GM12892 (cell line): Measurements from ENCODE around the gene GABARAP.

Experiments
- DNase-seq: peaks from one replicate; pipeline ENCODE4 v3.0.0; 2011; ENCODE audit not compliant: insufficient read length
- FAIRE-seq: peaks from 2 replicates; lab custom pipeline; 2011; peaks lifted over from hg19 to GRCh38; lab: Jason Lieb, UNC
- POLR2A ChIP-seq: IDR thresholded peaks from 2 replicates; pipeline ENCODE4 v1.6.1; 2011; ENCODE audit warnings: low read depth, low read length, control low read depth
- POLR2AphosphoS5 ChIP-seq: IDR thresholded peaks from 2 replicates; pipeline ENCODE4 v1.6.1; 2011; ENCODE audit warnings: low read depth, low read length, control low read depth
- TAF1 ChIP-seq: IDR thresholded peaks from 2 replicates; pipeline ENCODE4 v1.6.1; 2011; ENCODE audit warnings: low read depth, mild to moderate bottlenecking, control low read depth, low read length, borderline replicate concordance

GABARAP gene

GRCh38 chr17:7280519-7281073, 38.3 kb upstream of the GABARAP start:
- DNase-seq (peak; percentile 81), FAIRE-seq (peak; percentile 81)
- no peak for TF ChIP-seq POLR2AphosphoS5
- no peak for TF ChIP-seq POLR2A
- TF ChIP-seq TAF1: no peak

GRCh38 chr17:7279448-7279847, 37.2 kb upstream of the GABARAP start:
- TF ChIP-seq POLR2A (no peak), POLR2AphosphoS5 (no peak), TAF1 (no peak)
- DNase-seq: no peak
- no peak for FAIRE-seq

GRCh38 chr17:7266784-7267183, 24.5 kb upstream of the GABARAP start:
- DNase-seq (no peak), FAIRE-seq (no peak)
- TF ChIP-seq TAF1 (no peak), POLR2AphosphoS5 (no peak), POLR2A (no peak)

- TF ChIP-seq POLR2AphosphoS5 (no peak), POLR2A (no peak), TAF1 (no peak)
- FAIRE-seq (no peak), DNase-seq (no peak)
Measured at GRCh38 chr17:7263801-7264078, 21.5 kb upstream of the GABARAP start.

GRCh38 chr17:7262935-7263800, 20.9 kb upstream of the GABARAP start:
- FAIRE-seq: no peak
- TF ChIP-seq TAF1 (no peak), POLR2AphosphoS5 (no peak), POLR2A (no peak)
- DNase-seq: no peak

GRCh38 chr17:7262192-7262934, 20.1 kb upstream of the GABARAP start, which contains the start of gene CLDN7:
TSS of gene CLDN7 (minus strand) at chr17:7262478. CDS start at chr17:7262043, 435 bp downstream.
- FAIRE-seq: no peak
- no peak for DNase-seq
- TF ChIP-seq POLR2AphosphoS5 (no peak), TAF1 (no peak), POLR2A (no peak)

GRCh38 chr17:7261379-7262191, 19.3 kb upstream of the GABARAP start:
- no peak for FAIRE-seq
- no peak for TF ChIP-seq POLR2A
- no peak for DNase-seq

- FAIRE-seq (no peak), DNase-seq (no peak)
- 0 out of 2 replicates have a peak, but pooled peaks have one; percentile 34 for TF ChIP-seq POLR2A
- no peak for TF ChIP-seq POLR2AphosphoS5
Measured at GRCh38 chr17:7260651-7261378, 18.6 kb upstream of the GABARAP start.

GRCh38 chr17:7260151-7260550, 17.9 kb upstream of the GABARAP start:
- TF ChIP-seq POLR2A (no peak), POLR2AphosphoS5 (no peak), TAF1 (no peak)
- DNase-seq (no peak), FAIRE-seq (no peak)

- FAIRE-seq (no peak), DNase-seq (no peak)
- TF ChIP-seq TAF1 (no peak), POLR2AphosphoS5 (no peak)
Measured at GRCh38 chr17:7259555-7259889, 17.3 kb upstream of the GABARAP start.
